Activated B cell treated with CpG ODN at 0.5 μM for 24 hours (primary cell): ENCODE results near the gene DEPP1. TPM values are rescaled to one million over a fixed set of nuclear protein-coding genes. Genes with fewer than 3 reads are reported as not detected.

Experiments used
- ATAC-seq: fragments of 200-7000 bp; cut with Tn5 transposase; one replicate; pipeline ENCODE4 v1.10.0; 2021; ENCODE audit warnings: low read depth, mild to moderate bottlenecking, moderate library complexity
- CTCF ChIA-PET: fragments of 350-600 bp; sonication (Branson Sonifier 250); formaldehyde crosslinking; loops from one replicate; lab custom pipeline; 2021; ENCODE audit warnings: antibody characterized with exemption; lab: Charles Lee
- POLR2A ChIA-PET: fragments of 350-600 bp; sonication (Branson Sonifier 250); formaldehyde crosslinking; loops from one replicate; lab custom pipeline; 2021; ENCODE audit warnings: antibody characterized with exemption; lab: Charles Lee
- DNase-seq: peaks from one replicate; pipeline ENCODE4 v3.0.0; 2022
- H3K27ac Mint-ChIP-seq: one replicate; pipeline ENCODE4 v1.8.0; 2020; ENCODE audit warnings: mixed read lengths
- H3K27me3 Mint-ChIP-seq: one replicate; pipeline ENCODE4 v1.8.0; 2021; ENCODE audit warnings: mixed read lengths
- H3K36me3 Mint-ChIP-seq: one replicate; pipeline ENCODE4 v1.8.0; 2021; ENCODE audit warnings: low read depth, mixed read lengths
- H3K4me1 Mint-ChIP-seq: one replicate; pipeline ENCODE4 v1.8.0; 2021; ENCODE audit warnings: mixed read lengths
- H3K4me3 Mint-ChIP-seq: one replicate; pipeline ENCODE4 v1.8.0; 2020; ENCODE audit warnings: mild to moderate bottlenecking, mixed read lengths
- H3K9me3 Mint-ChIP-seq: one replicate; pipeline ENCODE4 v1.8.0; 2020; ENCODE audit warnings: mixed read lengths
- intact Hi-C: fragments of 100-400 bp; cut with micrococcal nuclease; formaldehyde crosslinking; loops from one replicate; pipeline ENCODE4 v1.15.1; 2024
- total RNA-seq: library from RNA; stranded (reverse); gene quantifications from 2 replicates; pipeline ENCODE4 v1.2.3, GENCODE V29; 2022
- TF ChIP-seq, protein P1 (sequence below): fragments of 200-600 bp; IDR thresholded peaks from one replicate; pipeline ENCODE4 v1.8.0; 2022; ENCODE audit warnings: antibody characterized with exemption, mild to moderate bottlenecking

The DEPP1 gene
- total RNA-seq, 1 donor from 2014 or later: 0.11 TPM

DNA sequence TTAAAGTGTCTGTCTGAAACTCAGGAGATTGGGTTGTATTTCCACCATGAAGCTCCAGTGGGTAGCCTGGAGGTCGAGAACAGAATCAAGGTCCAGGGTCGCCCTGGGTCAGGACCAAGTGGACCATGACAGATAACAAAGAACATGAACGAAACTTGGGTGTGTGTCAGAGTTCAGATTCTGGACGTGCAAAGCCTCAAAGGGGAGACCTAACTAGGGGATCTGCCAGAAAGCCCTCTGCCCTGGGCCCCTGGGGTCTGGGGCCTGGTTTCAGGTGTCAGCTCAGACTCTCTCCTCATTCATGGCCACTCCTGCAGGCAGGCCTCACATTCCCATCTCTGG is 17.4 kb downstream of the DEPP1 start:
- ATAC-seq (no peak), DNase-seq (no peak)
- Mint-ChIP-seq H3K27me3 (no peaks in the 10 kb centered on the region), H3K4me1 (peaks cover 67% of the 10 kb centered on the region), H3K9me3 (peaks cover 3% of the 10 kb centered on the region), H3K27ac (no peak overlapping the region), H3K4me3 (peak overlapping the region; percentile 29), H3K36me3 (peaks cover 6% of the 10 kb centered on the region)
- intact Hi-C loops: no loop called here
- POLR2A ChIA-PET: no interaction called here
- TF ChIP-seq, protein P1, sequence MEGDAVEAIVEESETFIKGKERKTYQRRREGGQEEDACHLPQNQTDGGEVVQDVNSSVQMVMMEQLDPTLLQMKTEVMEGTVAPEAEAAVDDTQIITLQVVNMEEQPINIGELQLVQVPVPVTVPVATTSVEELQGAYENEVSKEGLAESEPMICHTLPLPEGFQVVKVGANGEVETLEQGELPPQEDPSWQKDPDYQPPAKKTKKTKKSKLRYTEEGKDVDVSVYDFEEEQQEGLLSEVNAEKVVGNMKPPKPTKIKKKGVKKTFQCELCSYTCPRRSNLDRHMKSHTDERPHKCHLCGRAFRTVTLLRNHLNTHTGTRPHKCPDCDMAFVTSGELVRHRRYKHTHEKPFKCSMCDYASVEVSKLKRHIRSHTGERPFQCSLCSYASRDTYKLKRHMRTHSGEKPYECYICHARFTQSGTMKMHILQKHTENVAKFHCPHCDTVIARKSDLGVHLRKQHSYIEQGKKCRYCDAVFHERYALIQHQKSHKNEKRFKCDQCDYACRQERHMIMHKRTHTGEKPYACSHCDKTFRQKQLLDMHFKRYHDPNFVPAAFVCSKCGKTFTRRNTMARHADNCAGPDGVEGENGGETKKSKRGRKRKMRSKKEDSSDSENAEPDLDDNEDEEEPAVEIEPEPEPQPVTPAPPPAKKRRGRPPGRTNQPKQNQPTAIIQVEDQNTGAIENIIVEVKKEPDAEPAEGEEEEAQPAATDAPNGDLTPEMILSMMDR: no peak
- CTCF ChIA-PET: interaction anchor here (1.2 to 9.5 kb wide), 2 partner anchors 15 to 28 kb away, joined by 3 to 60 read pairs; no protein-coding TSS in a partner anchor

DNA sequence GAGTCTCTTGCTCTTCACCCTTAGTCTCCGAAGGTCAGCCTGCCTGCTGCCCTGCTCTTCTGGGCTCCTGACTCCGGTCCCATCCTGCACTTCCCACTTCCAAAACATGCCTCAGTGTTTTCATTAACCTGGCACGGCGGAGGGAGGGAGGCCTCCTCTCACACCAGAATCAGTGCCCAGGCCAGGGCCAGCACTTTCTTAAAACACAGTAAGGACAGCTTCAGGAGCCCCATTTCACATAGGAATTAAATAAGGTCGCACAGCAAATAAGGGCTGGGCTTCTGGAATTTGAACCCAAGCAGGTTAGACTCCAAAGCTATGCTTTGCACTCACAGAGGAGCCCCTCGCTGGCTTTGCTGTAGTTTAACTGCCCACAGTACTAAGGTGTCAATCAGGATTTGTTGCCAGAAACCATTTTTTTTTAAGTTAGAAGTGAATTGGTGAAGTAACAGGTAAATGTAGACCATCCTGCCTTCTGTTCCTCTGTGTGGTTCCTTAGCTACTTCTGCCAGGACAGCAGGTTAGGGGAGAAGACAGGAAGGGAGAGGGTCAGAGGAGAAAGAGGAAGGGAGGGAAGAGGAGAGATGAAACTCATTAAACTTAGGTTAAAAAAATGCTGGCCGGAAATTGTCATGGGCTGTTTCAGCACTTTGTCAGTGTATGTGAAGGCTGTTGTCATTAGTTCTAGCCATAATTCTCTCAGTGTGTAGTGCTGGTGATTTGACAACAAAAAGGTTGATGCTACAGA is 18.0 kb downstream of the DEPP1 start:
- Mint-ChIP-seq H3K9me3 (peaks cover 3% of the 10 kb centered on the region), H3K4me3 (peak overlapping the region; percentile 85), H3K27ac (no peak overlapping the region), H3K27me3 (no peaks in the 10 kb centered on the region), H3K4me1 (peaks cover 62% of the 10 kb centered on the region), H3K36me3 (peaks cover 12% of the 10 kb centered on the region)
- no peak for ATAC-seq
- ChIA-PET CTCF (interaction anchor here (1.2 to 9.5 kb wide), 2 partner anchors 15 to 27 kb away, joined by 3 to 60 read pairs; no protein-coding TSS in a partner anchor), POLR2A (no interaction called here)
- DNase-seq: no peak
- TF ChIP-seq, protein P1: no peak
- intact Hi-C loops: no loop called here

DNA sequence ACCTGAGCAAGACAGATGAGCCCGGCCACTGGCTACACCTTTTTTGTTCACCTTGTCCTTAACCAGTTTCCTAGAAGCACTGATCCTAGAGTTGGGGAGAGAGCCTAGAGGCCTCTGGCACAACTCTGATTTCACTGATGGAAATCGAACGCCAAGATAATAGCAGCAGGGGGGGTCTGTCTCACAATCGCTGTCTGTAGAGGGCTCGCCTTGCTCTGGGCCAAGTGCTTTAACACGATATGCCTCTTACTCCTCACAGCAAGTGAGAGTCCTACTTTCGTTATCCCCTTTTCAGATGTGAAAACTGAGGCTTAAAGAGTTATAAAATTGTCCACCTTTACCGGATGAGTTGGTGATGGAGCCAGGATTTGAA is 18.5 kb downstream of the DEPP1 start:
- Mint-ChIP-seq H3K27me3 (no peaks in the 10 kb centered on the region), H3K4me3 (peak overlapping the region; percentile 85), H3K9me3 (peaks cover 3% of the 10 kb centered on the region), H3K36me3 (peaks cover 13% of the 10 kb centered on the region), H3K27ac (no peak overlapping the region), H3K4me1 (peaks cover 56% of the 10 kb centered on the region)
- ATAC-seq (no peak), DNase-seq (no peak)
- intact Hi-C loops: no loop called here
- TF ChIP-seq, protein P1: no peak
- POLR2A ChIA-PET: interaction anchor here (1.3 to 1.5 kb wide), 4 partner anchors 8 to 43 kb away, joined by 3 to 12 read pairs (median 4); no protein-coding TSS in a partner anchor
- CTCF ChIA-PET: interaction anchor here (9.5 kb wide), 1 partner anchor 27 kb away, joined by 60 read pairs; no protein-coding TSS in a partner anchor

DNA sequence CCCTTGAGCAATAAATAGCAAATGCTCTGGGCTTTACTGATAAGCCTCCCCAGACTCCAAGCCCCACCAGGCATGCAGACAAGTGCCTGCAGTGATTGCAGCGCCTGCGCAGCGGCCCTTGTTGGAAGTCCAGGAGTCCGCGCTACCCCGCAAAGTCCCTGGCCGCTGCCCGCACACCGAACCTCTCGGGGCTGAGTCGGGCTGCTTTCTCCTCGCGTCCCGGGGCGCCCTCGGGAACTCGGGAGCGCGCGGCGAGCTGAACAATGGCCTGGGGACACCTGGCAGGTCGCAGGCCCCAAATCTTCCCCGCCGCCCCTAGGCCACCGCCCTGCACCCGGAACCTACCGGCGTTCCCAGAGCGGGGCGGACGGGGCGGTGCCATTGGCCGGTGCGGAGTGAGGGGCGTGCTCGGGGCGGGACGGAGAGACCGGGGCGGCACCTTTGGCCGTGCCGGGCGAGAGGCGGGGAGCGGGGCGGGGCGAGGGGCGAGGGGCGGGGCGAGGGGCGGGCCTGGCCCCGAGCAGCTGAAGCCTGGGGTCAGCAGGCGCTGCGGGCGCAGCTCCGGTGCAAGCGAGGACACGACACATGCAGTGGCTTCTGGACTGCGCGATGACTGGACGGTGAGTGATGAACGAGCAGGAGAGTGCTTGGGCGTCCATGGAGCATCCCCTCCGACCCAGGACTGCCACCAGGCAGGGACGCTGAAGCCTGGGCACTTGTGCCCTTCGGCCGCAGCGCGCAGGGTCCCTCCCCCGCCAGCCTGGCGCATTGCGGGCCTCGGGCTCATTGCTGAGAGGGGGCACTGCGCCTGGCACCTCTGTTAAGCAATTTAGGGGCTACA is 19.1 kb downstream of the DEPP1 start, which contains the start of gene RASSF4:
TSS of gene RASSF4 (plus strand) at position 556 of the 841 bp plus-strand sequence. CDS start 10,401 bp downstream, outside the sequence.
- ChIA-PET CTCF (no interaction called here), POLR2A (interaction anchor here (0.9 to 1.5 kb wide), 5 partner anchors 9 to 43 kb away, joined by 3 to 12 read pairs (median 4); no protein-coding TSS in a partner anchor)
- TF ChIP-seq, protein P1: no peak
- intact Hi-C loops: loop anchor here (1.0 to 2.0 kb wide), 4 partner anchors 11 to 41 kb away; partner anchors contain the start of gene ZNF22
- Mint-ChIP-seq H3K27ac (peak within 1 kb of the TSS; percentile 80), H3K9me3 (peaks cover 3% of the 10 kb centered on the region), H3K36me3 (peaks cover 13% of the 10 kb centered on the region), H3K4me3 (peak within 1 kb of the TSS; percentile 85), H3K27me3 (no peaks in the 10 kb centered on the region), H3K4me1 (peaks cover 53% of the 10 kb centered on the region)
- DNase-seq (peak; percentile 90), ATAC-seq (peak; percentile 99)
